Fibroblast of pulmonary artery (primary cell): Measurements from ENCODE around the gene AQP5.
A peak's percentile ranks its signal among the peaks of the same experiment; 100 is the strongest.

ENCODE experiments used
- DNase-seq: peaks from one replicate; pipeline ENCODE4 v3.0.0-alpha.2; 2010; ENCODE audit warnings: low read depth
- H3K4me3 ChIP-seq: replicated peaks from 2 replicates; pipeline ENCODE4 v1.5.1; 2011; ENCODE audit warnings: low read depth, mild to moderate bottlenecking, control low read depth, low read length, moderate library complexity
- CTCF ChIP-seq: IDR thresholded peaks from 2 replicates; pipeline ENCODE4 v1.5.1; 2011; ENCODE audit warnings: mild to moderate bottlenecking, control low read depth, low read length, inconsistent platforms; ENCODE audit errors: missing control alignments

Gene AQP5

GRCh38 chr12:49932023-49932422, 29.6 kb upstream of the AQP5 start:
- DNase-seq = no peak
- no peak for TF ChIP-seq CTCF
- no peak overlapping the region for H3K4me3 ChIP-seq

DNA sequence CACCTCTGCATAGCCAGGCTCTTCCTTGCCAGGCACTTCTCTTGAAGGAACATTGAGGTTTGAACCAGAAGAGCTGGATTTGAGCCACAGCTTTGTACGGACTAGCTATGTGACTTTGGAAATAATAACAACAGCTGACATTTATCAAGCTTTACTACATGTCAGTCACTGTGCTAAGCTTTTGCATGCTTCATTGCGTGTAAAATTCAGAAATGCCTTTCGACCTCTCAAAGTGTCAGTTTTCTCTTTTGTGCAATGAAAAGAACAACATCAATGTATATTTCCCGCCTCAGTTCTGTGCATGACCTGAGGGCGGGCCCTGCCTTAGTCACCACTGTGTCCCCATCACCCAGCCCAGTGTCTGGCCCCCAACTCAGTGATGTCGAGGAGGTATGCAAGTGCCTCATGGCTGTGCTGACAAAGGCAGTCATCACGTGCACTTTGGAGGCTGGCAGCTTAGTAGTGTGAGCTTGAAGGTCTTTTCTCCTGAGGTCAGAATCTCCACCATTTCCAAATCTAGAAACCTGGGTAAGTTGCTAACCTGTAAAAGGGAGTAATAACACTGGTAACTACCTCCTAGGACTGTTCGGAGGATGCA, 29.0 kb upstream of the AQP5 start:
- H3K4me3 ChIP-seq = no peak overlapping the region
- TF ChIP-seq CTCF = no peak
- no peak for DNase-seq

- peak; percentile 29 for DNase-seq
- H3K4me3 ChIP-seq = no peak overlapping the region
- no peak for TF ChIP-seq CTCF
Measured at GRCh38 chr12:49933796-49934195, 27.9 kb upstream of the AQP5 start.

DNA sequence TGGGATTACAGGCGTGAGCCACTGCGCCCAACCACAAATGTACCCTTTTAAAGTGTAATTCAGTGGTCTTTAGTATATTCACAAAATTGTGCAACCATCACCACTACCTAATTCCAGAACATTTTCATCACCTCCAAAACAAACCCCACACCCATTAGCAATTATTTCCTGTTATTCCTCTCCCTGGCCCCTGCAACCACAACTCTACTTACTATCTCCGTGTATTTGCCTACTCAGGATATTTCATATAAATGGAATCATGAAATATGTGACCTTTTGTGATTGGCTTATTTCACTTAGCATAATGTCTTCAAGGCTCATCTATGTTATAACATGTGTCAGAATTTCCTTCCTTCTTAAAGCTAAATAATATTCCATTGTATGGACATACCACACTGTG, 27.2 kb upstream of the AQP5 start:
- no peak for TF ChIP-seq CTCF
- H3K4me3 ChIP-seq = no peak overlapping the region
- DNase-seq = peak; percentile 24

GRCh38 chr12:49936925-49937324, 24.7 kb upstream of the AQP5 start:
- DNase-seq = no peak
- no peak for TF ChIP-seq CTCF

DNA sequence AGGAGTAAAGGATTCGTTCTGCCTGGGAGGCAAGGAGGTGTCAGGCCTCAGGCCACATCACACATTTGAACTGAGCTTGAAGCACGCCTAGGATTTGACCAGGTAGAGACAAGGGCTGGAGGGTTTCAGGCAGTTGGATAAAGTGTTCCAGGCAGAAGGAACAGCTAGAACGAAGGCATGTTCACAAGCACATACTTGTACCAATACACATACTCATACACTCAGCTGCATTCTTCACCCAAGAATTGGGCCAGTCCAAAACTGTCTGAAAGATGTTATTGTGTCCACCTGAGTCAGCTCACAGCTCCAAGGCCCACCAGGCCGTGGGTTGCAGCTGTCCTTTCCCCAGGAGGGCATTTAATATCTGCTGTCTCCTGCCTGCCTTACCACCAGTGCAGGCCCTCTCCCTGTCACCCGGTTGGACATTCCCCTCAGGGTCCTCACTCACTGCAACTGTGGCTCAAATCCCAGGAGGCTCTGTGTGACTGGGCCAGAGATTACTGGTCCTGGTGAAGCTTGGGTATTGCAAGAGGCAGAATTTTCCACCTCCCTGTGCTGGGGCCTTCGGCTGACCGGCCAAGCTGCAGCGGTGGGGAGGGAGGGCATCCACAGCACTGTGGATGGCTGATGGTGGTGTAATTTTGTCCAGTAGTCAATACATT, 23.9 kb upstream of the AQP5 start:
- no peak overlapping the region for H3K4me3 ChIP-seq
- TF ChIP-seq CTCF = no peak
- DNase-seq = no peak

More at GRCh38 chr12:49936925-49937324, 24.7 kb upstream of the AQP5 start:
- no peak overlapping the region for H3K4me3 ChIP-seq

DNA sequence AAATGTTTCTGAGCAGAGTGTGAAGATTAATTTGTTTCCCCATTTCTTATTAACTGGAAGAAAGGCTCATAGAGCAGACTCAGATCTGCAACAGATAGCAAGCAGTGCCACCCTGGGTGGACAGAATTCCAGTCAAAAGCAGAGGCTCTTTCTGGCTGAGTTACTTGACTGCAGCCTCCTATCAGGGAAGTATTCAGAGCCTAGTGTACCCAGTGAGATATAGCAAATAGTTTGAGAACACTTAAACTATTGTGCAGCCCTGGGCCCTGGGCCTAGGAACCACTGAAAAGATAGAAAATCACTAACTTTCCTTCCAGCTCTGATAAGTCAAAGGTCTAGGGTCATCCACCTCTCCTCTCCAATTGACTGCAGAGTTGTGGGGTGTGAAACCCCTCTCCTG, 22.4 kb upstream of the AQP5 start:
- TF ChIP-seq CTCF = no peak
- DNase-seq = no peak
- no peak overlapping the region for H3K4me3 ChIP-seq
